Sigmoid colon (tissue), 7 donors: ENCODE data around the gene OPRM1. TPM values are rescaled to one million over a fixed set of nuclear protein-coding genes. Genes with fewer than 3 reads are reported as not detected.

Source experiments
- DNase-seq: peaks from one replicate; pipeline ENCODE4 v3.0.0-alpha.2; 2019
- H3K27ac ChIP-seq, 4 donors: fragments of 200-600 bp; sonication (generic); one replicate each; pipeline ENCODE4 v1.5.1; 2016 to 2019; ENCODE audit warnings: mild to moderate bottlenecking in 1 of 4
- H3K27me3 ChIP-seq, 3 donors: fragments of 200-600 bp; sonication (generic); one replicate each; pipeline ENCODE4 v1.5.1; 2019; ENCODE audit warnings: mild to moderate bottlenecking in 1 of 3
- H3K36me3 ChIP-seq, 4 donors: fragments of 200-600 bp; sonication (generic); one replicate each; pipeline ENCODE4 v1.5.1; 2016 to 2019
- H3K4me1 ChIP-seq, 4 donors: fragments of 200-600 bp; sonication (generic); one replicate each; pipeline ENCODE4 v1.5.1; 2017 to 2019
- H3K4me3 ChIP-seq, 4 donors: fragments of 200-600 bp; sonication (generic); one replicate each; pipeline ENCODE4 v1.5.1; 2017 to 2019; ENCODE audit warnings: mild to moderate bottlenecking in 2 of 4, moderate library complexity in 1 of 4
- H3K9me3 ChIP-seq, 4 donors: fragments of 200-600 bp in 3 of 4; sonication (generic) in 3 of 4; one replicate each; pipeline versions ENCODE4 v1.5.1 to v1.6.1; 2013 to 2019
- EP300 ChIP-seq, 4 donors: sonication (generic); formaldehyde crosslinking; IDR thresholded peaks; one replicate each; pipeline ENCODE4 v1.6.1; 2017; ENCODE audit warnings: antibody characterized with exemption in 4 of 4
- POLR2A ChIP-seq, 2 donors: fragments of 450-650 bp; IDR thresholded peaks; one replicate each; pipeline ENCODE4 v1.6.1; 2016; ENCODE audit warnings: antibody characterized with exemption in 2 of 2, mild to moderate bottlenecking in 2 of 2, moderate library complexity in 2 of 2
- POLR2AphosphoS5 ChIP-seq, 4 donors: sonication (generic); formaldehyde crosslinking; IDR thresholded peaks; one replicate each; pipeline ENCODE4 v1.6.1; 2017; ENCODE audit warnings: antibody characterized with exemption in 4 of 4
- WGBS, 2 donors: extraction: QIAGEN DNeasy Blood & Tissue Kit; methylation state at CpG; one replicate each; pipeline ENCODE4 v1.1.7; 2013; 5-methylcytosine and 5-hydroxymethylcytosine counted together
- intact Hi-C: fragments of 100-400 bp; cut with DNase I; formaldehyde crosslinking; loops from one replicate; pipeline ENCODE4 v1.15.1; 2023
- polyA plus RNA-seq, 3 donors: library from polyadenylated mRNA; stranded (reverse); fragments of 200-250 nt; gene quantifications; one replicate each; pipeline ENCODE4 v1.2.3, GENCODE V29; 2013
- total RNA-seq, 4 donors: library from RNA; depleted of rRNA; stranded (reverse); fragments of >200 nt; gene quantifications; one replicate each; pipeline ENCODE4 v1.1.0, GENCODE V29; 2016
- TF ChIP-seq, protein P1 (sequence below), 4 experiments: fragments of 450-650 bp in 3 of 4; fragments of 200-600 bp in 1 of 4; IDR thresholded peaks; one replicate each; pipeline ENCODE4 v1.5.1; 2016 to 2019; ENCODE audit warnings: antibody characterized with exemption in 4 of 4, mild to moderate bottlenecking in 3 of 4, moderate library complexity in 2 of 4
- donor health status: healthy with polysubstance abuse.
- donor health status: Bipolar disorder and iron deficiency.
- donor health status: healthy.

Gene OPRM1
- total and polyA plus RNA-seq, 7 donors, result 0.19 to 3.3 (median 0.49) TPM; not detected in 2

GRCh38 chr6:154202339-154202738 is 163.3 kb downstream of the OPRM1 start:
- Histone ChIP-seq H3K4me1 (no peaks in the 10 kb centered on the region), H3K4me3 (no peak overlapping the region), H3K27ac (no peak overlapping the region), H3K36me3 (no peaks in the 10 kb centered on the region), H3K9me3 (no peaks in the 10 kb centered on the region), H3K27me3 (no peaks in the 10 kb centered on the region)
- DNase-seq, result no peak
- intact Hi-C loops, result no loop called here
- TF ChIP-seq, protein P1, sequence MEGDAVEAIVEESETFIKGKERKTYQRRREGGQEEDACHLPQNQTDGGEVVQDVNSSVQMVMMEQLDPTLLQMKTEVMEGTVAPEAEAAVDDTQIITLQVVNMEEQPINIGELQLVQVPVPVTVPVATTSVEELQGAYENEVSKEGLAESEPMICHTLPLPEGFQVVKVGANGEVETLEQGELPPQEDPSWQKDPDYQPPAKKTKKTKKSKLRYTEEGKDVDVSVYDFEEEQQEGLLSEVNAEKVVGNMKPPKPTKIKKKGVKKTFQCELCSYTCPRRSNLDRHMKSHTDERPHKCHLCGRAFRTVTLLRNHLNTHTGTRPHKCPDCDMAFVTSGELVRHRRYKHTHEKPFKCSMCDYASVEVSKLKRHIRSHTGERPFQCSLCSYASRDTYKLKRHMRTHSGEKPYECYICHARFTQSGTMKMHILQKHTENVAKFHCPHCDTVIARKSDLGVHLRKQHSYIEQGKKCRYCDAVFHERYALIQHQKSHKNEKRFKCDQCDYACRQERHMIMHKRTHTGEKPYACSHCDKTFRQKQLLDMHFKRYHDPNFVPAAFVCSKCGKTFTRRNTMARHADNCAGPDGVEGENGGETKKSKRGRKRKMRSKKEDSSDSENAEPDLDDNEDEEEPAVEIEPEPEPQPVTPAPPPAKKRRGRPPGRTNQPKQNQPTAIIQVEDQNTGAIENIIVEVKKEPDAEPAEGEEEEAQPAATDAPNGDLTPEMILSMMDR (IDR thresholded peaks at IDR 0.05), result no peak
- no peak for TF ChIP-seq POLR2A (IDR thresholded peaks at IDR 0.05)
- TF ChIP-seq EP300 (IDR thresholded peaks at IDR 0.05), result no peak
- no peak for TF ChIP-seq POLR2AphosphoS5 (IDR thresholded peaks at IDR 0.05)
- WGBS, 2 donors, result 69 to 87% methylated on average over 3 of the region's 3 CpGs

DNA sequence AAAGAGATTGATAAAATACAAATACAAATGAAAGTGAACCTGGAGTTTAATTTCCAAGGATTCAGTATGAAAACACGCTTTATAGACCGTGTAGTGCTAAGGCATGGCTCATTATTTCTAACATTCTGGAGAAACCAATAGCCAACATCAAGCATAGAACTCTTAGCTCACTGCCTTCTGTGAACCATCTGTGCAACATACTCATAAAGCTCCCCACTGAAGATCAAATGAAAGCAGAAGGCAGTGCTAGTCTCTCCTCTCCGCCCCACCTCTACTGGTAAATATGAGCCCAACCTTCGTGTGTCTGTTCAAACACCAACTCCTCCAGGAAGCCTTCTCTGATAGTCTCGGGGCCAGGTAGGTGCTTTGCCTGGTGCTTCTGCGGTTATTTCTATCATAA is 163.9 kb downstream of the OPRM1 start:
- WGBS, 2 donors, result 89 to 90% methylated on average over 6 of the region's 6 CpGs
- Histone ChIP-seq H3K27me3 (no peaks in the 10 kb centered on the region), H3K27ac (no peak overlapping the region), H3K4me3 (no peak overlapping the region), H3K36me3 (no peaks in the 10 kb centered on the region), H3K9me3 (no peaks in the 10 kb centered on the region), H3K4me1 (no peaks in the 10 kb centered on the region)
- intact Hi-C loops, result no loop called here
- no peak for DNase-seq
- TF ChIP-seq EP300 (IDR thresholded peaks at IDR 0.05) (no peak), POLR2AphosphoS5 (IDR thresholded peaks at IDR 0.05) (no peak), POLR2A (IDR thresholded peaks at IDR 0.05) (no peak)
- TF ChIP-seq, protein P1 (IDR thresholded peaks at IDR 0.05), result no peak

GRCh38 chr6:154206141-154206540 is 167.1 kb downstream of the OPRM1 start:
- no peak for DNase-seq
- Histone ChIP-seq H3K4me1 (no peaks in the 10 kb centered on the region), H3K4me3 (no peak overlapping the region), H3K9me3 (no peaks in the 10 kb centered on the region), H3K36me3 (no peaks in the 10 kb centered on the region), H3K27ac (no peak overlapping the region), H3K27me3 (no peaks in the 10 kb centered on the region)
- WGBS, 2 donors, result 94 to 95% methylated on average over 2 of the region's 2 CpGs
- intact Hi-C loops, result no loop called here
- TF ChIP-seq, protein P1 (IDR thresholded peaks at IDR 0.05), result no peak
- TF ChIP-seq POLR2A (IDR thresholded peaks at IDR 0.05) (no peak), POLR2AphosphoS5 (IDR thresholded peaks at IDR 0.05) (no peak), EP300 (IDR thresholded peaks at IDR 0.05) (no peak)

DNA sequence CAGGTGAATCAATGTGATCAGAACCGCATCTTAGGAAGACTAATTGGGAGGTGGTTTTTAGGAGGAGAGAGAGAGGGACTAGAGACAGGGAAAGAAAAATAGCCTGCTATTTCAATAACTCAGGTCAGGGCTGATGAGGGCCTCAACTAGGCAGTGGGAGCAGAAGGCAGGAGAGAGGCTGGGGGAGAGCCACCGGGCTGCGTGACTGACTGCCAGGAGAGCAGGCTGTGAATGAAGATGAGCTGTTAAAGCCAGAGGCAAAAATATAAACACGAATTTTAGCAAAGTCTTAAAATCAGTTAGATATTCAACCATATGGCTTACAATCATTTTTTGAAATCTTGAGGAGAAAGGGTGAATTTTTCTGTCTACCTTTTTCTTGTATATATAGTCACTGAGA is 168.0 kb downstream of the OPRM1 start:
- WGBS, 2 donors, result 65 to 78% methylated on average over 4 of the region's 4 CpGs
- Histone ChIP-seq H3K4me3 (no peak overlapping the region), H3K4me1 (no peaks in the 10 kb centered on the region), H3K36me3 (no peaks in the 10 kb centered on the region), H3K27ac (no peak overlapping the region), H3K9me3 (no peaks in the 10 kb centered on the region), H3K27me3 (no peaks in the 10 kb centered on the region)
- intact Hi-C loops, result no loop called here
- TF ChIP-seq EP300 (IDR thresholded peaks at IDR 0.05), result no peak
- TF ChIP-seq POLR2A (IDR thresholded peaks at IDR 0.05), result no peak
- no peak for TF ChIP-seq POLR2AphosphoS5 (IDR thresholded peaks at IDR 0.05)
- TF ChIP-seq, protein P1 (IDR thresholded peaks at IDR 0.05), result no peak
- no peak for DNase-seq

GRCh38 chr6:154209555-154209954 is 170.5 kb downstream of the OPRM1 start:
- TF ChIP-seq, protein P1 (IDR thresholded peaks at IDR 0.05), result no peak
- TF ChIP-seq EP300 (IDR thresholded peaks at IDR 0.05), result no peak
- TF ChIP-seq POLR2AphosphoS5 (IDR thresholded peaks at IDR 0.05), result no peak
- no peak for TF ChIP-seq POLR2A (IDR thresholded peaks at IDR 0.05)
- H3K4me3 ChIP-seq, result no peak overlapping the region
- WGBS, 2 donors, result 60 to 79% methylated on average over 3 of the region's 3 CpGs
- no peaks in the 10 kb centered on the region for H3K4me1 ChIP-seq
- H3K27me3 ChIP-seq, result no peaks in the 10 kb centered on the region
- no peaks in the 10 kb centered on the region for H3K36me3 ChIP-seq
- H3K27ac ChIP-seq, result no peak overlapping the region
- no peak for DNase-seq
- intact Hi-C loops, result no loop called here
- H3K9me3 ChIP-seq, result no peaks in the 10 kb centered on the region
